ENCODE measurements around the gene CYP4F11.
A peak's percentile ranks its signal among the peaks of the same experiment; 100 is the strongest.

GRCh38 chr19:15911599-15912235 is 22.6 kb downstream of the CYP4F11 start:
- TF ChIP-seq CTCF (IDR thresholded peaks at IDR 0.05; ENCODE audit: extremely low read depth in 1 of 2, insufficient read depth in 1 of 2, low read depth in 1 of 2, low read length in 2 of 2) (no peak), FOS (IDR thresholded peaks at IDR 0.05; ENCODE audit: borderline replicate concordance, insufficient read depth, low read length) (no peak), EZH2 (IDR thresholded peaks at IDR 0.05; ENCODE audit: borderline replicate concordance, low read depth, low read length, severe bottlenecking) (peak; percentile 36)

All from endothelial cell of umbilical vein (primary cell).